AG04450 (cell line): ENCODE data around the gene BBOF1. TPM values are rescaled to one million over a fixed set of nuclear protein-coding genes. Genes with fewer than 3 reads are reported as not detected.

Experiments
- CTCF ChIA-PET: fragments of 300-600, 350-600 bp; formaldehyde crosslinking; extraction: SDS; loops from one replicate; lab custom pipeline; 2022; ENCODE audit warnings: antibody characterized with exemption, inconsistent platforms; lab: Charles Lee
- POLR2A ChIA-PET: fragments of 350-600 bp; formaldehyde crosslinking; extraction: SDS; loops from one replicate; lab custom pipeline; 2021; ENCODE audit warnings: antibody characterized with exemption, inconsistent platforms; lab: Yijun Ruan, JAX
- DNase-seq: peaks from one replicate; pipeline ENCODE4 v3.0.0-alpha.2; 2011; ENCODE audit warnings: low read depth, low spot score
- H3K27ac ChIP-seq: one replicate; pipeline ENCODE4 v1.5.1; 2012; ENCODE audit warnings: low read depth, low read length, control low read depth
- H3K27me3 ChIP-seq: one replicate; pipeline ENCODE4 v1.6.0; 2012; ENCODE audit warnings: low read length; ENCODE audit not compliant: control insufficient read depth, insufficient read depth
- H3K4me3 ChIP-seq: 2 replicates; pipeline ENCODE4 v1.5.1; 2011; ENCODE audit warnings: mild to moderate bottlenecking, low read depth, low read length, control low read depth
- H3K9me3 ChIP-seq: 2 replicates; pipeline ENCODE4 v1.5.1; 2012; ENCODE audit warnings: low read length; ENCODE audit not compliant: control insufficient read depth, insufficient read depth
- CTCF ChIP-seq: IDR thresholded peaks from 2 replicates; pipeline ENCODE4 v1.5.1; 2011; ENCODE audit warnings: low read depth, low read length, control low read depth, inconsistent platforms
- polyA plus RNA-seq: library from polyadenylated mRNA; depleted of rRNA; stranded (reverse); fragments of >200 nt; gene quantifications from 2 replicates; pipeline ENCODE4 v1.2.3, GENCODE V29; 2011

Gene BBOF1
- polyA plus RNA-seq, 1 experiment = 6.7 TPM

DNA sequence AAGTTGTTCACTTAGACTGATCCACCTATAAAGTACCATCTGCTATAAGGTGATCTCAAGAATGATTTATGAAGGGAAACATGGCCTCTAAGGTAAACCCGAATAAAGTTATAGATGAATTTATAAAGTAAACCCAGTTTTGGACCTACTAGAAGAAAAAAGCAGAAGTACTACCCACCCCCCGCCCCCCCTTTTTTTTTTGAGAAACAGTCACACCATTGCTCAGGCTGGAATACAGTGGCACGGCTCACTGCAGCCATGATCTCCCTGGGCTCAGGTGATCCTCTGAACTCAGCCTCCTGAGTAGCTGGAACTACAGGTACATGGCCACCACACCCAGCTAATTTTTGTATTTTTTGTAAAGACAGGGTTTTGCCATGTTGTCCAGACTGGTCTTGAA, 4.0 kb upstream of the BBOF1 start:
- TF ChIP-seq CTCF = no peak
- H3K27ac ChIP-seq = no peak overlapping the region
- DNase-seq = no peak
- H3K4me3 ChIP-seq = no peak overlapping the region
- ChIA-PET CTCF (no interaction called here), POLR2A (no interaction called here)
- H3K27me3 ChIP-seq = no peaks in the 10 kb centered on the region
- H3K9me3 ChIP-seq = no peaks in the 10 kb centered on the region; the same call in 1 of the 2 replicates

DNA sequence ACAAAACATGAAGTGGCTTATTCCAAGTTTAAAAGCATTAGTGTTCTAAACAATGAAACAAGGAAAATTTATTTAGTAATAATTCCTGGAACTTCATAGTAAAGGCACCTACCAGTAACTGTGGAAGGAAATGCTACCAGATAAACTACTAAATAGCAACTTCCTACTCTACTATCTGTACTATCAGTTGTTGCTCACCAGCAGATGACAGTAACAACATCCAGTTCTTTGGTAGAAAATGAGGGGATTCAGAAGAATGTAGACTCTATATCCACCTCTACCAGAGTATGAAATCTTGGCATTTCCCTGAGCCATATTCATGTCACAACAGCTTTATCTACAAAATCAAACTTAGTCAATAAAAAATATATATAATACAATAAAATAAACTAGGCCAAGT, 3.2 kb upstream of the BBOF1 start:
- ChIA-PET CTCF (no interaction called here), POLR2A (no interaction called here)
- Histone ChIP-seq H3K27me3 (no peaks in the 10 kb centered on the region), H3K9me3 (no peaks in the 10 kb centered on the region; the same call in 1 of the 2 replicates), H3K4me3 (no peak overlapping the region), H3K27ac (no peak overlapping the region)
- DNase-seq = no peak
- no peak for TF ChIP-seq CTCF

DNA sequence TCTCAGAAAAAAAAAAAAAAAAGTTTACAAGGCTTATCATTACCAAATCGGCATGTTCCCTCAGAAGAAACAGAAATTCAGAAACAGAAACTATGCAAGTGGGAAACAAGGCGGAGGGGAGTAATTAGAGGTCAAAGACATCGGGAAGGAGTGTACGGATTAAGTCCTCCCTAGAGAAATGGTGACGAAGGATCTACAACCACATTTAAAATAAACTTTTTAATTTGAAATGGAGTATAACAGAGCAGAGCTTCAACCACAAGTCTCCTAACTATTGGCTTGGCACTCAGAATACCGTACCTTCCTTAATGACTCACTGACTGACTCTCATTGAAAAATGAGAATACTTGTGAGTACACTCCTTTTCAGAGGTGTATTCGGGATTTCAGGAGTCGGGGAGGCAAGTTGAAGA, 969 bp upstream of the BBOF1 start:
- H3K9me3 ChIP-seq = no peaks in the 10 kb centered on the region; the same call in 1 of the 2 replicates
- H3K27ac ChIP-seq = peak overlapping the region; percentile 94
- no peaks in the 10 kb centered on the region for H3K27me3 ChIP-seq
- H3K4me3 ChIP-seq = peak overlapping the region; percentile 89
- DNase-seq = no peak
- ChIA-PET CTCF (no interaction called here), POLR2A (interaction anchor here (1.4 kb wide), 1 partner anchor 14 kb away, joined by 4 read pairs; no protein-coding TSS in a partner anchor)
- TF ChIP-seq CTCF = no peak

DNA sequence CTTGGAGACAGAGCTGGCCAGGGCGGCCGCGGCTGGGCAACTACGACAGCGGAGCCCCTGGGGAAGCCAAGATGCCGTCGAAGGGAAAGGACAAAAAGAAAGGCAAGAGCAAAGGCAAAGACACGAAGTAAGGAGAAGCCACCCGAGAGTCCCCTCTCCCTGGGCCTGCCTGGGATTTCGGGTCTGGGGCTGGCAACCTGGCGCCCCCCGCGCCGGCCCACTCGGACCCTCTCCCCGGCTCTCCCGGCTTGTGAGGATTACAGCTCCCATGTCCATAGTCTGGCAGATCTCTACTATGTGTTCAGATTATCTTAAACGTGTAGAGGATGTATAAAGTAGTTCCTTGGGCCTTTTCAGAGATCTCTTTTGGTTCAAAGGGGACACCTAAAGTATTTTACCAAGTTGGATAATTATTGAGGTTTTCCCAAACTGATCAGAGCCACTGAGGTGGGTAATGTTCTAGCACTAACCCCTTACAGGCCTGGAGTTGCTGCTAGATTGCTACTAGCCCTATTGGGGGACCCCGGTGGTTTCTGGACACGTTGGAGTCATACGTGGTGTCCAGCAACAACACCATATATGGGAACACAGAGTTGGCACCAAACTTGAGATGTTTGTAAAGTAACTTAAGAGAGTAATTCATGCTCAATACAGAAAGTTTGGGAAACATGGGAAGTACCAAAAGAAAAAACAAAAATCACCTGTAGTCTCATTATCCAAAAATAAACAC, 424 bp downstream of the BBOF1 start:
- CTCF ChIA-PET = no interaction called here
- TF ChIP-seq CTCF = no peak
- H3K4me3 ChIP-seq = peak overlapping the region; percentile 89
- no peaks in the 10 kb centered on the region for H3K27me3 ChIP-seq
- peak; percentile 29 for DNase-seq
- peak overlapping the region; percentile 85 for H3K27ac ChIP-seq
- POLR2A ChIA-PET = interaction anchor here (0.6 to 1.4 kb wide), 4 partner anchors 13 to 134 kb away, joined by 4 to 6 read pairs (median 4); no protein-coding TSS in a partner anchor
- H3K9me3 ChIP-seq = no peaks in the 10 kb centered on the region; the same call in 1 of the 2 replicates

GRCh38 chr14:74022346-74022745, 3.2 kb downstream of the BBOF1 start:
- ChIA-PET CTCF (interaction anchor here (0.6 kb wide), 1 partner anchor 17 kb away, joined by 3 read pairs; no protein-coding TSS in a partner anchor), POLR2A (no interaction called here)
- Histone ChIP-seq H3K27me3 (no peaks in the 10 kb centered on the region), H3K4me3 (no peak overlapping the region), H3K27ac (no peak overlapping the region), H3K9me3 (no peaks in the 10 kb centered on the region; the same call in 1 of the 2 replicates)
- no peak for DNase-seq
- TF ChIP-seq CTCF = no peak
